NB4 (cell line): ENCODE data around the gene GAL3ST2.
"Not testable (repeated sequence)": the region's sequence is repeated elsewhere in the genome, so short reads cannot be mapped to it uniquely, and the experiment has no call there.

ENCODE experiments used
- DNase-seq: peaks from one replicate; pipeline ENCODE4 v3.0.0; 2010; ENCODE audit warnings: low read depth
- H3K4me3 ChIP-seq: one replicate; pipeline ENCODE4 v1.5.1; 2011; ENCODE audit warnings: mild to moderate bottlenecking, low read depth, low read length, moderate library complexity
- CTCF ChIP-seq: IDR thresholded peaks from one replicate; pipeline ENCODE4 v1.5.1; 2012; ENCODE audit warnings: low read depth, low read length
- MAX ChIP-seq: IDR thresholded peaks from 2 replicates; pipeline ENCODE4 v1.6.1; 2011; ENCODE audit warnings: low read depth, low read length
- MYC ChIP-seq: IDR thresholded peaks from 2 replicates; pipeline ENCODE4 v1.6.1; 2011; ENCODE audit warnings: low read depth, low read length
- POLR2A ChIP-seq: IDR thresholded peaks from 2 replicates; pipeline ENCODE4 v1.6.1; 2011; ENCODE audit warnings: mild to moderate bottlenecking; ENCODE audit not compliant: insufficient read length; ENCODE audit errors: extremely low read depth

The GAL3ST2 gene

GRCh38 chr2:241820625-241821384, 44.2 kb downstream of the GAL3ST2 start:
- no peak for TF ChIP-seq CTCF
- TF ChIP-seq POLR2A, result no peak
- no peak for TF ChIP-seq MAX
- DNase-seq, result no peak

GRCh38 chr2:241821460-241822263, 45.0 kb downstream of the GAL3ST2 start:
- TF ChIP-seq MYC (no peak), CTCF (no peak), POLR2A (no peak), MAX (no peak)
- DNase-seq, result no peak
- no peak overlapping the region for H3K4me3 ChIP-seq

More at GRCh38 chr2:241820625-241821384, 44.2 kb downstream of the GAL3ST2 start:
- no peak overlapping the region for H3K4me3 ChIP-seq

GRCh38 chr2:241822264-241822623, 45.6 kb downstream of the GAL3ST2 start:
- TF ChIP-seq MAX (no peak), POLR2A (no peak), MYC (no peak), CTCF (no peak)
- H3K4me3 ChIP-seq, result no peak overlapping the region
- no peak for DNase-seq

GRCh38 chr2:241823531-241824437, 47.2 kb downstream of the GAL3ST2 start:
- not testable (repeated sequence) for H3K4me3 ChIP-seq

GRCh38 chr2:241827394-241827793, 50.8 kb downstream of the GAL3ST2 start:
- TF ChIP-seq MYC, result no peak
- TF ChIP-seq CTCF, result no peak
- TF ChIP-seq MAX, result no peak
- TF ChIP-seq POLR2A, result no peak
- DNase-seq, result no peak
- H3K4me3 ChIP-seq, result no peak overlapping the region

More at GRCh38 chr2:241823531-241824437, 47.2 kb downstream of the GAL3ST2 start:
- DNase-seq, result peak; percentile 14
